HEK293 (cell line): ENCODE data around the gene RBM20.

ENCODE experiments used
- CTCF ChIA-PET: fragments of 350-600 bp; formaldehyde crosslinking; extraction: SDS; loops from one replicate; lab custom pipeline; 2021; ENCODE audit warnings: antibody characterized with exemption; lab: Yijun Ruan, JAX
- POLR2A ChIA-PET: fragments of 300-600 bp; formaldehyde crosslinking; extraction: SDS; loops from one replicate; lab custom pipeline; 2020; ENCODE audit warnings: antibody characterized with exemption, inconsistent platforms; lab: Yijun Ruan, JAX
- H3K27ac ChIP-seq: fragments of 200-500 bp; sonication (Bioruptor generic); 2 replicates; pipeline ENCODE4 v1.5.1; 2014; ENCODE audit warnings: low read depth, low read length, control low read depth, inconsistent platforms; ENCODE audit errors: extremely low read depth
- H3K36me3 ChIP-seq, 2 experiments: fragments of 200-500 bp in 1 of 2; sonication (Bioruptor generic) in 1 of 2; 1 replicate in 1 of 2; 2 replicates in 1 of 2; pipeline ENCODE4 v1.5.1; 2014 to 2017; ENCODE audit warnings: inconsistent platforms in 2 of 2, low read length in 2 of 2; ENCODE audit not compliant: control insufficient read depth in 2 of 2, insufficient read depth in 1 of 2
- H3K4me1 ChIP-seq: fragments of 200-500 bp; sonication (Bioruptor generic); 2 replicates; pipeline ENCODE4 v1.5.1; 2014; ENCODE audit warnings: mild to moderate bottlenecking, low read length, inconsistent platforms; ENCODE audit not compliant: control insufficient read depth, insufficient read depth
- H3K4me3 ChIP-seq: 2 replicates; pipeline ENCODE4 v1.5.1; 2011; ENCODE audit warnings: low read depth, mild to moderate bottlenecking, control low read depth, low read length, moderate library complexity
- H3K9me3 ChIP-seq: fragments of 200-500 bp; sonication (Bioruptor generic); 2 replicates; pipeline ENCODE4 v1.5.1; 2014; ENCODE audit warnings: low read depth, low read length, inconsistent platforms; ENCODE audit not compliant: control insufficient read depth, insufficient read depth
- EGR2 ChIP-seq: fragments of 450-650 bp; formaldehyde crosslinking; IDR thresholded peaks from 2 replicates; pipeline ENCODE4 v1.5.1; 2016; ENCODE audit warnings: low read depth, missing biosample characterization, missing genetic modification characterization
- GLIS1 ChIP-seq: fragments of 450-650 bp; formaldehyde crosslinking; IDR thresholded peaks from 2 replicates; pipeline ENCODE4 v1.5.1; 2016; ENCODE audit warnings: missing biosample characterization, missing genetic modification characterization
- GLIS2 ChIP-seq: fragments of 450-650 bp; formaldehyde crosslinking; IDR thresholded peaks from 2 replicates; pipeline ENCODE4 v1.5.1; 2016; ENCODE audit warnings: missing biosample characterization, missing genetic modification characterization
- KLF1 ChIP-seq: fragments of 450-650 bp; formaldehyde crosslinking; IDR thresholded peaks from 2 replicates; pipeline ENCODE4 v1.5.1; 2016; ENCODE audit warnings: missing biosample characterization, missing genetic modification characterization
- KLF17 ChIP-seq: fragments of 450-650 bp; formaldehyde crosslinking; IDR thresholded peaks from 2 replicates; pipeline ENCODE4 v1.5.1; 2016; ENCODE audit warnings: missing biosample characterization, missing genetic modification characterization
- MEIS1 ChIP-seq: sonication (generic); formaldehyde crosslinking; IDR thresholded peaks from 2 replicates; pipeline ENCODE4 v1.8.1; 2022; ENCODE audit warnings: missing genetic modification reagents, mild to moderate bottlenecking, borderline replicate concordance
- OSR2 ChIP-seq: fragments of 450-650 bp; formaldehyde crosslinking; IDR thresholded peaks from 2 replicates; pipeline ENCODE4 v1.5.1; 2016; ENCODE audit warnings: missing biosample characterization, missing genetic modification characterization
- PBX3 ChIP-seq: sonication (generic); formaldehyde crosslinking; IDR thresholded peaks from 2 replicates; pipeline ENCODE4 v1.8.1; 2022; ENCODE audit warnings: mild to moderate bottlenecking, moderate library complexity, missing genetic modification reagents
- TSHZ1 ChIP-seq: fragments of 450-650 bp; formaldehyde crosslinking; IDR thresholded peaks from 2 replicates; pipeline ENCODE4 v1.5.1; 2016; ENCODE audit warnings: missing biosample characterization, missing genetic modification characterization, borderline replicate concordance
- ZFHX2 ChIP-seq: fragments of 450-650 bp; formaldehyde crosslinking; conservative IDR thresholded peaks from 2 replicates; pipeline ENCODE4 v1.5.1; 2016; ENCODE audit warnings: missing biosample characterization, missing genetic modification characterization
- ZIC2 ChIP-seq: fragments of 450-650 bp; formaldehyde crosslinking; IDR thresholded peaks from 2 replicates; pipeline ENCODE4 v1.5.1; 2016; ENCODE audit warnings: missing biosample characterization, missing genetic modification characterization
- ZNF10 ChIP-seq: fragments of 450-650 bp; formaldehyde crosslinking; IDR thresholded peaks from 2 replicates; pipeline ENCODE4 v1.5.1; 2017; ENCODE audit warnings: missing biosample characterization, missing genetic modification characterization
- ZNF16 ChIP-seq: fragments of 450-650 bp; formaldehyde crosslinking; IDR thresholded peaks from 2 replicates; pipeline ENCODE4 v1.5.1; 2016; ENCODE audit warnings: low read depth, missing biosample characterization, missing genetic modification characterization
- ZNF19 ChIP-seq: fragments of 450-650 bp; formaldehyde crosslinking; IDR thresholded peaks from 2 replicates; pipeline ENCODE4; 2016; ENCODE audit warnings: missing biosample characterization, missing genetic modification characterization, low read depth
- ZNF214 ChIP-seq: fragments of 450-650 bp; formaldehyde crosslinking; IDR thresholded peaks from 2 replicates; pipeline ENCODE4 v1.5.1; 2017; ENCODE audit warnings: missing biosample characterization, mild to moderate bottlenecking, missing genetic modification characterization, borderline replicate concordance
- ZNF510 ChIP-seq: fragments of 450-650 bp; formaldehyde crosslinking; IDR thresholded peaks from 2 replicates; pipeline ENCODE4 v1.5.1; 2018; ENCODE audit warnings: mild to moderate bottlenecking, missing genetic modification characterization, missing biosample characterization; ENCODE audit not compliant: insufficient replicate concordance
- ZNF544 ChIP-seq: fragments of 450-650 bp; formaldehyde crosslinking; IDR thresholded peaks from 2 replicates; pipeline ENCODE4 v1.5.0; 2017; ENCODE audit warnings: missing biosample characterization, missing genetic modification characterization
- ZNF664 ChIP-seq: fragments of 450-650 bp; formaldehyde crosslinking; IDR thresholded peaks from 2 replicates; pipeline ENCODE4 v1.5.1; 2016; ENCODE audit warnings: missing biosample characterization, missing genetic modification characterization
- ZNF670 ChIP-seq: fragments of 450-650 bp; formaldehyde crosslinking; IDR thresholded peaks from 2 replicates; pipeline ENCODE4 v1.5.1; 2016; ENCODE audit warnings: missing biosample characterization, missing genetic modification characterization, low read depth
- ZNF777 ChIP-seq: fragments of 450-650 bp; formaldehyde crosslinking; IDR thresholded peaks from 2 replicates; pipeline ENCODE4 v1.5.1; 2017; ENCODE audit warnings: missing biosample characterization, missing genetic modification characterization, borderline replicate concordance
- ZNF843 ChIP-seq: fragments of 450-650 bp; formaldehyde crosslinking; IDR thresholded peaks from 2 replicates; pipeline ENCODE4 v1.5.1; 2016; ENCODE audit warnings: missing biosample characterization, missing genetic modification characterization
- ZSCAN16 ChIP-seq: fragments of 450-650 bp; formaldehyde crosslinking; IDR thresholded peaks from 2 replicates; pipeline ENCODE4 v1.5.1; 2016; ENCODE audit warnings: missing biosample characterization, missing genetic modification characterization
- ZSCAN18 ChIP-seq: fragments of 450-650 bp; formaldehyde crosslinking; IDR thresholded peaks from 2 replicates; pipeline ENCODE4 v1.5.1; 2016; ENCODE audit warnings: missing biosample characterization, missing genetic modification characterization

Gene RBM20

GRCh38 chr10:110844617-110844881 lies 200.4 kb downstream of the RBM20 start:
- Histone ChIP-seq H3K4me3 (no peak overlapping the region), H3K36me3 (no peaks in the 10 kb centered on the region), H3K9me3 (no peaks in the 10 kb centered on the region)
- no peak for TF ChIP-seq ZSCAN18 (tag by site-specific recombination)
- TF ChIP-seq GLIS1 (tag by site-specific recombination) = peak; percentile 14; the same call in 1 of the 2 replicates
- TF ChIP-seq ZNF510 (tag by site-specific recombination) = no peak
- TF ChIP-seq EGR2 (tag by site-specific recombination) = 0 out of 2 replicates have a peak, but pooled peaks have one; percentile 58
- TF ChIP-seq ZFHX2 = peak; percentile 51
- TF ChIP-seq, all 188 proteins: peak for 3
- Histone ChIP-seq H3K4me1 (peaks cover 5% of the 10 kb centered on the region; the same call in 1 of the 2 replicates), H3K27ac (no peak overlapping the region)
- ChIA-PET POLR2A (no interaction called here), CTCF (interaction anchor here (0.6 to 0.9 kb wide), 3 partner anchors 14 to 1462 kb away, joined by 3 to 5 read pairs (median 3); partner anchors contain the start of gene SMNDC1)

- ChIA-PET CTCF (interaction anchor here (1.2 kb wide), 1 partner anchor 43 kb away, joined by 3 read pairs; no protein-coding TSS in a partner anchor), POLR2A (interaction anchor here (0.5 to 0.6 kb wide), 2 partner anchors 32 to 413 kb away, joined by 4 read pairs; no protein-coding TSS in a partner anchor)
- H3K27ac ChIP-seq = no peak overlapping the region
- no peak overlapping the region for H3K4me3 ChIP-seq
- peaks cover 5% of the 10 kb centered on the region; the same call in 1 of the 2 replicates for H3K4me1 ChIP-seq
- TF ChIP-seq OSR2 = peak; percentile 78
- no peak for TF ChIP-seq ZIC2 (tag by site-specific recombination)
- peak; percentile 53; the same call in 1 of the 2 replicates for TF ChIP-seq ZNF664 (tag by site-specific recombination)
- no peak for TF ChIP-seq ZNF10 (tag by site-specific recombination)
- TF ChIP-seq, all 188 proteins: peak for 2
- H3K9me3 ChIP-seq = no peaks in the 10 kb centered on the region
- no peaks in the 10 kb centered on the region for H3K36me3 ChIP-seq
Observed at GRCh38 chr10:110845192-110845755, 201.1 kb downstream of the RBM20 start.

- CTCF ChIA-PET = interaction anchor here (0.7 to 1.2 kb wide), 2 partner anchors 43 to 1292 kb away, joined by 3 read pairs; no protein-coding TSS in a partner anchor
- Histone ChIP-seq H3K9me3 (no peaks in the 10 kb centered on the region), H3K4me3 (no peak overlapping the region), H3K4me1 (peaks cover 5% of the 10 kb centered on the region; the same call in 1 of the 2 replicates), H3K27ac (no peak overlapping the region), H3K36me3 (no peaks in the 10 kb centered on the region)
- POLR2A ChIA-PET = interaction anchor here (0.5 to 0.6 kb wide), 2 partner anchors 33 to 414 kb away, joined by 4 read pairs; no protein-coding TSS in a partner anchor
- TF ChIP-seq ZNF214 (tag by site-specific recombination) (no peak), ZFHX2 (no peak), TSHZ1 (no peak), ZNF670 (no peak), ZNF19 (no peak), KLF17 (tag by site-specific recombination) (peak; percentile 83), PBX3 (no peak), ZNF777 (no peak), ZSCAN16 (tag by site-specific recombination) (no peak), ZNF16 (tag by site-specific recombination) (no peak), KLF1 (peak; percentile 98), MEIS1 (no peak), ZNF843 (no peak), GLIS2 (tag by site-specific recombination) (no peak), ZNF544 (no peak)
Observed at GRCh38 chr10:110845756-110846620, 201.9 kb downstream of the RBM20 start.
